ENCODE data around the gene ATG16L2.

Gene ATG16L2

DNA sequence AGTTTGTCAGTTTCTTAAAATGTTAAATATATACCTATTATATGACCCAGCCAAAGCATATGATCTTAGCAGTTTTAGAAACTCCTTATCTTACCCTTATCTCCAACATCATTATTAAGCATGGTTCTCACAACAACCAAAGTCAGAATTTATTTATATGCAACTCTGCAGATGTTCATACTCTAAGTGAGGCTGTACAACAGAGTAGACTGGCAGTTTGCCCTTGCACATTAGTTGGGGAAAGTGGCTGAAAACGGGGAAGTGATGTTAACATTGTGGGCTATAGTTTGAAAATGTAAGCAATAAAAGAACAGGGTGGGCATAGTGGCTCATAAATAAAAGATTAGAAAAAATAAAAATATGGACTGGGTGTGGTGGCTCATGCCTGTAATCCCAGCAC lies 49.7 kb downstream of the ATG16L2 start:
- TF ChIP-seq, protein P1, sequence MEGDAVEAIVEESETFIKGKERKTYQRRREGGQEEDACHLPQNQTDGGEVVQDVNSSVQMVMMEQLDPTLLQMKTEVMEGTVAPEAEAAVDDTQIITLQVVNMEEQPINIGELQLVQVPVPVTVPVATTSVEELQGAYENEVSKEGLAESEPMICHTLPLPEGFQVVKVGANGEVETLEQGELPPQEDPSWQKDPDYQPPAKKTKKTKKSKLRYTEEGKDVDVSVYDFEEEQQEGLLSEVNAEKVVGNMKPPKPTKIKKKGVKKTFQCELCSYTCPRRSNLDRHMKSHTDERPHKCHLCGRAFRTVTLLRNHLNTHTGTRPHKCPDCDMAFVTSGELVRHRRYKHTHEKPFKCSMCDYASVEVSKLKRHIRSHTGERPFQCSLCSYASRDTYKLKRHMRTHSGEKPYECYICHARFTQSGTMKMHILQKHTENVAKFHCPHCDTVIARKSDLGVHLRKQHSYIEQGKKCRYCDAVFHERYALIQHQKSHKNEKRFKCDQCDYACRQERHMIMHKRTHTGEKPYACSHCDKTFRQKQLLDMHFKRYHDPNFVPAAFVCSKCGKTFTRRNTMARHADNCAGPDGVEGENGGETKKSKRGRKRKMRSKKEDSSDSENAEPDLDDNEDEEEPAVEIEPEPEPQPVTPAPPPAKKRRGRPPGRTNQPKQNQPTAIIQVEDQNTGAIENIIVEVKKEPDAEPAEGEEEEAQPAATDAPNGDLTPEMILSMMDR (IDR thresholded peaks at IDR 0.05; ENCODE audit: low read length): no peak
- no peak for TF ChIP-seq EZH2 (IDR thresholded peaks at IDR 0.05; ENCODE audit: borderline replicate concordance, low read length)
- Histone ChIP-seq H3K9me2 (ENCODE audit: low read depth, low read length) (no peaks in the 10 kb centered on the region), H3K9me3 (ENCODE audit: low read length) (no peaks in the 10 kb centered on the region), H3K4me2 (ENCODE audit: low read length) (no peak overlapping the region), H3K4me3 (ENCODE audit: low read depth, low read length, poor library complexity, severe bottlenecking) (no peak overlapping the region), H3K4me1 (ENCODE audit: insufficient read depth, low read length, severe bottlenecking) (no peaks in the 10 kb centered on the region), H3K9ac (ENCODE audit: low read length) (no peak overlapping the region), H3K36me3 (ENCODE audit: insufficient read depth, low read length) (peaks cover 53% of the 10 kb centered on the region), H2AFZ (ENCODE audit: low read length) (no peak overlapping the region), H3F3A (ENCODE audit: insufficient read depth, low read length) (no peaks in the 10 kb centered on the region), H4K20me1 (ENCODE audit: insufficient read depth, low read length) (no peaks in the 10 kb centered on the region), H3K27ac (ENCODE audit: low read depth, low read length, poor library complexity, severe bottlenecking) (no peak overlapping the region), H3K27me3 (ENCODE audit: insufficient read depth, low read length) (no peaks in the 10 kb centered on the region), H3K79me2 (ENCODE audit: insufficient read depth, low read length) (no peaks in the 10 kb centered on the region)

DNA sequence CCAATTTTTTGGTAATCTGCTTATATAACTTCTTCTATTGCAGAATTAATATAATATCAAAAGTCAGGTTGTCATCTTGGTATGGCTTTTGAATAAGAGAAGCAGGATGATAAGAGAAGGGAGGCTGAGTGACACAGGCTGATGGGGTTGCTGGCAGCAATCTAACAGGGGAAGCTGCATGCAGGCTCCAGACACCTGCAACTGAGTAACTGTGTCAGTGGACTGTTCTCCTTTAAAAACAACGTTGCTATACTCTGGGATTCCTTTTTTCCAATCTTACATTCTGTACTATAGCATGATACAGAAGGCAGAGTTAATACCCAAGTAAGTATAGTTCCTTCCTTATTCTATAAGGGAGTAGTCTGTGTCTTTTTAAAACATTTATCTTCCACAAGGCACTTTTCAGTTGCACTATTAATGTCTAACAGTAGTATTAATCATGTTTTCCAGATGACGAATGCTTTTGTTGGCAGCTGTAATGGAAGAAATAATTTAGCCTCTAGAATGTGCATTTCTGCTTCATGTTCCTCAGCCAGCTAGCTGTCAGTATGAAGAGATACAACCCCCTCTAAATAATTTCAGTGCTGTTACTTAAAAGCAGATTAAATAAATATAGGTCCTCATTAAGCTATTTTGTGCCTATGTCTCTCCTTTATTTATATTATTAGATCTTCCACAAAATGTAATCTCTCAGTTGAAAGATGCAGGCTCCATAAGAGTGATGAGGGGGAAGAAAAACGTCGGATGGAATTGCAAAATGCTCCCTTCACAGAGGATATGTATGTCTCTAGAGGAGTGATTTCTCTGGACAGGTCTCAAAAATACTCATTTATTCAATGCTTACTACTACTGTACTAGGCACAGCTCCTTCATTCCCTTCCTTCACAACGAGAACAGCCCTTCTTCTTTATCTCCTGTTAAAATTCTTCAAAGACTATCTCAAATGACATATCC lies 50.8 kb downstream of the ATG16L2 start:
- H3K9me3 ChIP-seq (ENCODE audit: low read length): no peaks in the 10 kb centered on the region
- H3F3A ChIP-seq (ENCODE audit: insufficient read depth, low read length): no peaks in the 10 kb centered on the region
- no peaks in the 10 kb centered on the region for H3K4me1 ChIP-seq (ENCODE audit: insufficient read depth, low read length, severe bottlenecking)
- TF ChIP-seq, protein P1 (IDR thresholded peaks at IDR 0.05; ENCODE audit: low read length): no peak
- TF ChIP-seq EZH2 (IDR thresholded peaks at IDR 0.05; ENCODE audit: borderline replicate concordance, low read length): no peak
- H3K9ac ChIP-seq (ENCODE audit: low read length): no peak overlapping the region
- H3K4me3 ChIP-seq (ENCODE audit: low read depth, low read length, poor library complexity, severe bottlenecking): no peak overlapping the region
- no peaks in the 10 kb centered on the region for H3K79me2 ChIP-seq (ENCODE audit: insufficient read depth, low read length)
- no peaks in the 10 kb centered on the region for H3K9me2 ChIP-seq (ENCODE audit: low read depth, low read length)
- H3K36me3 ChIP-seq (ENCODE audit: insufficient read depth, low read length): peaks cover 52% of the 10 kb centered on the region
- H3K27ac ChIP-seq (ENCODE audit: low read depth, low read length, poor library complexity, severe bottlenecking): no peak overlapping the region
- no peak overlapping the region for H2AFZ ChIP-seq (ENCODE audit: low read length)
- no peaks in the 10 kb centered on the region for H3K27me3 ChIP-seq (ENCODE audit: insufficient read depth, low read length)
- no peaks in the 10 kb centered on the region for H4K20me1 ChIP-seq (ENCODE audit: insufficient read depth, low read length)
- H3K4me2 ChIP-seq (ENCODE audit: low read length): no peak overlapping the region

DNA sequence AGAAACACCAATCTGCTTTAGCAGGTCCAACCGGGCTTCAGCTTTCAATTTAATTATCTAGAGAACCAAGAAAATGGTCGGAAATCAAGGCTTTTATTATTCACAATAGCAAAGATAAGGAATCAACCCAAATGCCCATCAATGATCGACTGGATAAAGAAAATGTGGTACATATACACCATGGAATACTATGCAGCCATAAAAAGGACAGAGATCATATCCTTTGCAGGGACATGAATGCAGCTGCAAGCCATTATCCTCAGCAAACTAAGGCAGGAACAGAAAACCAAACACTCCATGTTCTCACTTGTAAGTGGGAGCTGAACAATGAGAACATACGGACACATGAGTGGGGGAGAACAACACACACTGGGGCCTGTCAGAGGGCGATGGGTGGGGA lies 53.8 kb downstream of the ATG16L2 start:
- Histone ChIP-seq H3K4me2 (ENCODE audit: low read length) (no peak overlapping the region), H3K4me1 (ENCODE audit: insufficient read depth, low read length, severe bottlenecking) (no peaks in the 10 kb centered on the region), H3K9ac (ENCODE audit: low read length) (no peak overlapping the region), H3F3A (ENCODE audit: insufficient read depth, low read length) (no peaks in the 10 kb centered on the region), H3K79me2 (ENCODE audit: insufficient read depth, low read length) (no peaks in the 10 kb centered on the region), H2AFZ (ENCODE audit: low read length) (no peak overlapping the region), H3K36me3 (ENCODE audit: insufficient read depth, low read length) (peaks cover 67% of the 10 kb centered on the region), H3K27ac (ENCODE audit: low read depth, low read length, poor library complexity, severe bottlenecking) (no peak overlapping the region), H3K9me3 (ENCODE audit: low read length) (no peaks in the 10 kb centered on the region), H4K20me1 (ENCODE audit: insufficient read depth, low read length) (no peaks in the 10 kb centered on the region), H3K27me3 (ENCODE audit: insufficient read depth, low read length) (no peaks in the 10 kb centered on the region), H3K4me3 (ENCODE audit: low read depth, low read length, poor library complexity, severe bottlenecking) (no peak overlapping the region), H3K9me2 (ENCODE audit: low read depth, low read length) (no peaks in the 10 kb centered on the region)
- TF ChIP-seq, protein P1 (IDR thresholded peaks at IDR 0.05; ENCODE audit: low read length): no peak
- TF ChIP-seq EZH2 (IDR thresholded peaks at IDR 0.05; ENCODE audit: borderline replicate concordance, low read length): no peak

Data from OCI-LY1 (cell line).